ENCODE measurements around the gene CHAT. TPM values are rescaled to one million over a fixed set of nuclear protein-coding genes. Genes with fewer than 3 reads are reported as not detected.

Gene CHAT
- total RNA-seq, 1 experiment from 2014 or later: not detected

DNA sequence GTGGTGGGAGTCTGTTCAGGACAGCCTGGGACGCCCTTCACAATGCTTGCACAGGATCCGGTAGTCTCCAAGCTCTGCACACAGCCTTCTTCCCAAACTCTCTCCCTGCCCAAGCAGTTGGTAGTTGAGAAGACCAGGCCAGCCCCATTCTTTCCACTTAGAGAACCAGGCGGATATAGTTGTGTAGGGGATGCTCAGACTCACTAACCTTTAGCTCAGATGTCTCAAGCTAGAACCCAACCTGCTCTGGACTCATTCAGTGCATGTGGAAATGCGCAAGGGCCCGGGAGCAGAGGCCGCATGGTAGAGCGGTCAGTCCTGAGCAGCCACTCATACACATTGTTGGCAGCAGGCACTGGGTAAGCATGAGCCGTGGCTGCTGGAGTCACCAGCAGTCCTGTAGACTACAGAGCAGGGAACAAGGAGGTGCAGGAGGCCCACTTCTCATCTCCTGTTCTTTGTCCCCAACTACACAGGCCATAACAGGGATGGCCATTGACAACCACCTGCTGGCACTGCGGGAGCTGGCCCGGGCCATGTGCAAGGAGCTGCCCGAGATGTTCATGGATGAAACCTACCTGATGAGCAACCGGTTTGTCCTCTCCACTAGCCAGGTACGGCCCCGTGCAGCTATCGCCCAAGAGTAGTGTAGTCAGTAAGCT, 48.5 kb downstream of the CHAT start:
- Histone ChIP-seq H3K23ac (ENCODE audit: insufficient read length, low read depth, low read length) (no peak overlapping the region), H3T11ph (ENCODE audit: low read length) (no peak overlapping the region), H4K20me1 (ENCODE audit: control insufficient read depth, insufficient read depth, insufficient read length) (no peaks in the 10 kb centered on the region), H3K18ac (ENCODE audit: insufficient read length, low read depth, low read length) (no peak overlapping the region), H3K4ac (ENCODE audit: low read depth, low read length) (no peak overlapping the region), H3K27ac (ENCODE audit: insufficient read length, low read depth, low read length) (no peak overlapping the region), H2BK15ac (ENCODE audit: low read depth, low read length) (no peak overlapping the region), H2BK12ac (ENCODE audit: insufficient read length, low read depth, low read length) (no peak overlapping the region), H3K4me2 (ENCODE audit: insufficient read depth, insufficient read length, low read length) (no peak overlapping the region), H2BK5ac (ENCODE audit: insufficient read length, low read length) (no peak overlapping the region), H2AFZ (ENCODE audit: low read length) (no peak overlapping the region), H2BK120ac (ENCODE audit: low read depth, low read length, poor library complexity, severe bottlenecking) (no peak overlapping the region), H2AK5ac (ENCODE audit: insufficient read length, low read length) (no peak overlapping the region), H4K8ac (replicated peaks; ENCODE audit: insufficient read length, low read depth, low read length) (no peak overlapping the region), H3K9ac (ENCODE audit: extremely low read depth, insufficient read length, low read length) (no peak overlapping the region), H3K56ac (ENCODE audit: insufficient read length, low read depth, low read length) (no peak overlapping the region), H2BK20ac (ENCODE audit: low read depth, low read length, poor library complexity, severe bottlenecking) (no peak overlapping the region), H3K27me3 (ENCODE audit: insufficient read depth, low read length) (peaks cover 3% of the 10 kb centered on the region; the same call in 1 of the 2 replicates), H3K4me1 (ENCODE audit: insufficient read depth, low read length) (no peaks in the 10 kb centered on the region), H3K79me2 (ENCODE audit: insufficient read depth, low read length) (no peaks in the 10 kb centered on the region), H3K9me3 (ENCODE audit: control insufficient read depth, low read depth, low read length) (no peaks in the 10 kb centered on the region), H3K23me2 (ENCODE audit: insufficient read length, low read depth, low read length, poor library complexity, severe bottlenecking) (no peaks in the 10 kb centered on the region), H3K79me1 (ENCODE audit: insufficient read depth, low read depth, low read length, poor library complexity, severe bottlenecking) (no peaks in the 10 kb centered on the region), H3K14ac (ENCODE audit: insufficient read depth, low read length) (no peak overlapping the region), H4K91ac (ENCODE audit: insufficient read length, low read depth, low read length) (no peak overlapping the region), H4K5ac (ENCODE audit: insufficient read length, low read depth, low read length) (no peak overlapping the region)
- no peak overlapping the region for H3K27ac Mint-ChIP-seq
- H3K36me3 Mint-ChIP-seq (ENCODE audit: insufficient read depth in 1 of 3, low read depth in 3 of 3): peaks cover 0 to 10% (median 8%) of the 10 kb centered on the region in 3 experiments; a peak in 4 of 7 replicates
- no peak for DNase-seq
- WGBS (ENCODE audit: extremely low coverage, insufficient read length, low lambda C conversion rate): no CpG with 5 or more reads among the region's 15 CpGs
- TF ChIP-seq, protein P1, sequence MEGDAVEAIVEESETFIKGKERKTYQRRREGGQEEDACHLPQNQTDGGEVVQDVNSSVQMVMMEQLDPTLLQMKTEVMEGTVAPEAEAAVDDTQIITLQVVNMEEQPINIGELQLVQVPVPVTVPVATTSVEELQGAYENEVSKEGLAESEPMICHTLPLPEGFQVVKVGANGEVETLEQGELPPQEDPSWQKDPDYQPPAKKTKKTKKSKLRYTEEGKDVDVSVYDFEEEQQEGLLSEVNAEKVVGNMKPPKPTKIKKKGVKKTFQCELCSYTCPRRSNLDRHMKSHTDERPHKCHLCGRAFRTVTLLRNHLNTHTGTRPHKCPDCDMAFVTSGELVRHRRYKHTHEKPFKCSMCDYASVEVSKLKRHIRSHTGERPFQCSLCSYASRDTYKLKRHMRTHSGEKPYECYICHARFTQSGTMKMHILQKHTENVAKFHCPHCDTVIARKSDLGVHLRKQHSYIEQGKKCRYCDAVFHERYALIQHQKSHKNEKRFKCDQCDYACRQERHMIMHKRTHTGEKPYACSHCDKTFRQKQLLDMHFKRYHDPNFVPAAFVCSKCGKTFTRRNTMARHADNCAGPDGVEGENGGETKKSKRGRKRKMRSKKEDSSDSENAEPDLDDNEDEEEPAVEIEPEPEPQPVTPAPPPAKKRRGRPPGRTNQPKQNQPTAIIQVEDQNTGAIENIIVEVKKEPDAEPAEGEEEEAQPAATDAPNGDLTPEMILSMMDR (conservative IDR thresholded peaks at IDR 0.05): no peak
- H3K9me3 Mint-ChIP-seq: peaks cover 13 to 19% of the 10 kb centered on the region in 2 experiments
- H3K27me3 Mint-ChIP-seq (ENCODE audit: low read depth): peaks cover 89% of the 10 kb centered on the region
- H3K4me1 Mint-ChIP-seq: peaks cover 12 to 13% of the 10 kb centered on the region in 2 experiments
- H3K4me3 Mint-ChIP-seq: no peak overlapping the region
